GM06990 (cell line): ENCODE results near the gene HIP1R.

ENCODE experiments used
- DNase-seq: peaks from one replicate; pipeline ENCODE4 v3.0.0-alpha.2; 2011; ENCODE audit not compliant: insufficient read length; ENCODE audit errors: extremely low read depth
- H3K27me3 ChIP-seq: replicated peaks from 2 replicates; pipeline ENCODE4 v1.6.0; 2011; ENCODE audit warnings: low read length; ENCODE audit not compliant: control insufficient read depth, insufficient read depth
- H3K36me3 ChIP-seq: 2 replicates; pipeline ENCODE4 v1.5.1; 2011; ENCODE audit warnings: low read length; ENCODE audit not compliant: control insufficient read depth, insufficient read depth
- H3K4me3 ChIP-seq: replicated peaks from 2 replicates; pipeline ENCODE4 v1.5.1; 2011; ENCODE audit warnings: low read depth, mild to moderate bottlenecking, control low read depth, low read length
- CTCF ChIP-seq: IDR thresholded peaks from 2 replicates; pipeline ENCODE4 v1.5.1; 2011; ENCODE audit warnings: low read length, control low read depth, mild to moderate bottlenecking, inconsistent platforms; ENCODE audit not compliant: insufficient read depth, poor library complexity, severe bottlenecking

The HIP1R gene

GRCh38 chr12:122849352-122850047 lies 14.2 kb downstream of the HIP1R start:
- no peak for DNase-seq
- TF ChIP-seq CTCF, result no peak
- no peaks in the 10 kb centered on the region; the same call in 1 of the 2 replicates for H3K27me3 ChIP-seq
- no peak overlapping the region for H3K4me3 ChIP-seq
- no peaks in the 10 kb centered on the region for H3K36me3 ChIP-seq

GRCh38 chr12:122850048-122850445 lies 14.8 kb downstream of the HIP1R start:
- H3K27me3 ChIP-seq, result no peaks in the 10 kb centered on the region; the same call in 1 of the 2 replicates
- TF ChIP-seq CTCF, result no peak
- DNase-seq, result no peak
- no peak overlapping the region for H3K4me3 ChIP-seq
- no peaks in the 10 kb centered on the region for H3K36me3 ChIP-seq

- DNase-seq, result no peak
- TF ChIP-seq CTCF, result no peak
- no peaks in the 10 kb centered on the region for H3K36me3 ChIP-seq
Observed at GRCh38 chr12:122850695-122851350, 15.6 kb downstream of the HIP1R start.

GRCh38 chr12:122851820-122852219 lies 16.6 kb downstream of the HIP1R start:
- no peaks in the 10 kb centered on the region for H3K36me3 ChIP-seq
- TF ChIP-seq CTCF, result no peak
- no peak for DNase-seq
- H3K27me3 ChIP-seq, result no peaks in the 10 kb centered on the region; the same call in 1 of the 2 replicates
- H3K4me3 ChIP-seq, result no peak overlapping the region

More at GRCh38 chr12:122850695-122851350, 15.6 kb downstream of the HIP1R start:
- H3K4me3 ChIP-seq, result no peak overlapping the region
- no peaks in the 10 kb centered on the region; the same call in 1 of the 2 replicates for H3K27me3 ChIP-seq

GRCh38 chr12:122852336-122853275 lies 17.3 kb downstream of the HIP1R start:
- no peak for DNase-seq
- H3K27me3 ChIP-seq, result no peaks in the 10 kb centered on the region
- H3K4me3 ChIP-seq, result no peak overlapping the region
- TF ChIP-seq CTCF, result no peak
- no peaks in the 10 kb centered on the region for H3K36me3 ChIP-seq
